Neural progenitor cell (in vitro differentiated cells): ENCODE measurements around the gene TBC1D1. TPM values are rescaled to one million over a fixed set of nuclear protein-coding genes. Genes with fewer than 3 reads are reported as not detected.

Experiments used
- DNase-seq: peaks from one replicate; pipeline ENCODE4 v3.0.0-alpha.2; 2016; ENCODE audit warnings: low spot score
- H2AFZ ChIP-seq: fragments of 200-600 bp; sonication (generic); replicated peaks from 2 replicates; pipeline ENCODE4 v1.6.1; 2016; ENCODE audit warnings: antibody characterized with exemption
- H3F3A ChIP-seq: fragments of 200-600 bp; sonication (generic); 2 replicates; pipeline ENCODE4 v1.6.1; 2016; ENCODE audit warnings: antibody characterized with exemption, low read depth
- H3K27ac ChIP-seq: fragments of 200-600 bp; sonication (generic); 2 replicates; pipeline ENCODE4 v1.5.1; 2016; ENCODE audit warnings: mild to moderate bottlenecking
- H3K27me3 ChIP-seq: fragments of 200-600 bp; sonication (generic); 2 replicates; pipeline ENCODE4 v1.6.1; 2016; ENCODE audit warnings: mild to moderate bottlenecking, moderate library complexity
- H3K36me3 ChIP-seq: fragments of 200-600 bp; sonication (generic); 2 replicates; pipeline ENCODE4 v1.5.1; 2016
- H3K4me1 ChIP-seq: fragments of 200-600 bp; sonication (generic); 2 replicates; pipeline ENCODE4 v1.6.1; 2016; ENCODE audit warnings: mixed run types
- H3K4me2 ChIP-seq: fragments of 200-600 bp; sonication (generic); 2 replicates; pipeline ENCODE4 v1.6.1; 2016
- H3K4me3 ChIP-seq: fragments of 200-600 bp; sonication (generic); 2 replicates; pipeline ENCODE4 v1.5.1; 2016
- H3K79me2 ChIP-seq: fragments of 200-600 bp; sonication (generic); 2 replicates; pipeline ENCODE4 v1.6.1; 2016; ENCODE audit warnings: low read depth
- H3K9ac ChIP-seq: fragments of 200-600 bp; sonication (generic); 2 replicates; pipeline ENCODE4 v1.6.1; 2016
- H3K9me3 ChIP-seq: fragments of 200-600 bp; sonication (generic); 2 replicates; pipeline ENCODE4 v1.5.1; 2016; ENCODE audit warnings: low read depth
- H4K20me1 ChIP-seq: fragments of 200-600 bp; sonication (generic); 2 replicates; pipeline ENCODE4 v1.6.1; 2016; ENCODE audit warnings: low read depth
- H3K27ac Mint-ChIP-seq: 3 replicates; pipeline ENCODE4 v1.8.0; 2021; ENCODE audit warnings: mixed read lengths
- H3K27me3 Mint-ChIP-seq: 2 replicates; pipeline ENCODE4 v1.8.0; 2022; ENCODE audit warnings: low read depth, mild to moderate bottlenecking, inconsistent platforms, moderate library complexity, mixed read lengths; ENCODE audit not compliant: insufficient read depth
- H3K36me3 Mint-ChIP-seq: 3 replicates; pipeline ENCODE4 v1.8.0; 2021; ENCODE audit warnings: mixed read lengths
- H3K4me1 Mint-ChIP-seq: 3 replicates; pipeline ENCODE4 v1.8.0; 2021; ENCODE audit warnings: mixed read lengths
- H3K4me3 Mint-ChIP-seq: 3 replicates; pipeline ENCODE4 v1.8.0; 2021; ENCODE audit warnings: mild to moderate bottlenecking, moderate library complexity, mixed read lengths
- H3K9me3 Mint-ChIP-seq: 3 replicates; pipeline ENCODE4 v1.8.0; 2020; ENCODE audit warnings: mixed read lengths
- EZH2 ChIP-seq: fragments of 200-600 bp; sonication (generic); IDR thresholded peaks from 2 replicates; pipeline ENCODE4 v1.6.1; 2017; ENCODE audit warnings: antibody characterized with exemption, mild to moderate bottlenecking, moderate library complexity
- EZH2phosphoT487 ChIP-seq: fragments of 200-600 bp; sonication (generic); IDR thresholded peaks from 2 replicates; pipeline ENCODE4 v1.6.1; 2017; ENCODE audit warnings: antibody characterized with exemption
- total RNA-seq: library from RNA; depleted of rRNA; stranded (reverse); fragments of >200 nt; gene quantifications from 2 replicates; pipeline ENCODE4 v1.2.3, GENCODE V29; 2015; ENCODE audit warnings: low replicate concordance
- TF ChIP-seq, protein P1 (sequence below): fragments of 200-600 bp; sonication (generic); IDR thresholded peaks from 2 replicates; pipeline ENCODE4 v1.5.1; 2017; ENCODE audit warnings: antibody characterized with exemption, mild to moderate bottlenecking

The TBC1D1 gene
- total RNA-seq, 1 donor from 2014 or later = 208 TPM

DNA sequence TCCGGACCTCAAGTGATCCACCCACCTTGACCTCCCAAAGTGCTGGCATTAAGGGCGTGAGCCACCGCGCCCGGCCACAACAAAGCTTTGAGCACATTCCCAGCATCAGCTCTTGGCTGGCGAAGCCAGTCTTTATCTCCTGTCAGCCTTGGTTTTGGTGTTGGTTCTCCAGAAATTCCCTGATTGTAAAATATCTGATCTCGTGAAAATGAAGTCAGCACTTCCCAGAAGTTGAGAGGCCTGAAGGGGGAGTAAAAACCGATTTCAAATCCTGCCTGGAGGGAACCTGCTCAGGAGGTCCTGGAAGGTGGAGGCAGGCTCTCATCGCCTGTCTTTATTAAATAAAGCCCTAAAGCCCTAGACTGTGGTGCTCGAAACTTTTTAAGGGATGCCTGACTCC is 102.9 kb downstream of the TBC1D1 start:
- Mint-ChIP-seq H3K4me3 (no peak overlapping the region), H3K27ac (no peak overlapping the region), H3K4me1 (peaks cover 24% of the 10 kb centered on the region), H3K27me3 (peaks cover 2% of the 10 kb centered on the region), H3K9me3 (no peaks in the 10 kb centered on the region), H3K36me3 (no peaks in the 10 kb centered on the region)
- H3K9me3 ChIP-seq = no peaks in the 10 kb centered on the region
- H3K79me2 ChIP-seq = peaks cover 66% of the 10 kb centered on the region
- H3K27me3 ChIP-seq = no peaks in the 10 kb centered on the region
- H2AFZ ChIP-seq = no peak overlapping the region
- peaks cover 16% of the 10 kb centered on the region for H3F3A ChIP-seq
- DNase-seq = no peak
- no peak overlapping the region for H3K27ac ChIP-seq
- no peaks in the 10 kb centered on the region for H3K36me3 ChIP-seq
- no peak overlapping the region for H3K4me2 ChIP-seq
- TF ChIP-seq EZH2phosphoT487 (no peak), EZH2 (no peak)
- TF ChIP-seq, protein P1, sequence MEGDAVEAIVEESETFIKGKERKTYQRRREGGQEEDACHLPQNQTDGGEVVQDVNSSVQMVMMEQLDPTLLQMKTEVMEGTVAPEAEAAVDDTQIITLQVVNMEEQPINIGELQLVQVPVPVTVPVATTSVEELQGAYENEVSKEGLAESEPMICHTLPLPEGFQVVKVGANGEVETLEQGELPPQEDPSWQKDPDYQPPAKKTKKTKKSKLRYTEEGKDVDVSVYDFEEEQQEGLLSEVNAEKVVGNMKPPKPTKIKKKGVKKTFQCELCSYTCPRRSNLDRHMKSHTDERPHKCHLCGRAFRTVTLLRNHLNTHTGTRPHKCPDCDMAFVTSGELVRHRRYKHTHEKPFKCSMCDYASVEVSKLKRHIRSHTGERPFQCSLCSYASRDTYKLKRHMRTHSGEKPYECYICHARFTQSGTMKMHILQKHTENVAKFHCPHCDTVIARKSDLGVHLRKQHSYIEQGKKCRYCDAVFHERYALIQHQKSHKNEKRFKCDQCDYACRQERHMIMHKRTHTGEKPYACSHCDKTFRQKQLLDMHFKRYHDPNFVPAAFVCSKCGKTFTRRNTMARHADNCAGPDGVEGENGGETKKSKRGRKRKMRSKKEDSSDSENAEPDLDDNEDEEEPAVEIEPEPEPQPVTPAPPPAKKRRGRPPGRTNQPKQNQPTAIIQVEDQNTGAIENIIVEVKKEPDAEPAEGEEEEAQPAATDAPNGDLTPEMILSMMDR = no peak
- no peak overlapping the region for H3K4me3 ChIP-seq
- H4K20me1 ChIP-seq = peaks cover 80% of the 10 kb centered on the region
- no peak overlapping the region for H3K9ac ChIP-seq
- H3K4me1 ChIP-seq = peaks cover 39% of the 10 kb centered on the region

DNA sequence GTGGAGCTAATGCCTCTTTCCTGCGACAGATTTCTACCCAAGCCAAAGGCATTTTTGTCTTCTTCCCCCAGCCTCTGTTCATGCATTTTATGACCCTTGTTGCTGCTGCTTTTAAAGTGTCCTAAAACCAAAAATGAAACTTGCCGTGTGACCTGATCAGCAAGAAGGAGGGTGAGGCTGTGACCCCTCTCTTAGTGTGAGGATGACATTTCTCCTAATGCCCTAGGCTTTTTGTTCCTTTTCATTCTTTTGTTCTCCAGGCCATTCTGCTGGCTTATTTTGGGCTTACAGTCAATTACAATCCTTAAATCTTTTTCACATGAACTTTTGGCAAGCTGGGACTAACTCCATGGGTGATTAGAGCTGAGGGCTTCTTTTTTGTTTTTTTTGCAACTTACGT is 103.7 kb downstream of the TBC1D1 start:
- peak overlapping the region; percentile 59 for H3K27ac Mint-ChIP-seq
- H3K4me2 ChIP-seq = peak overlapping the region; percentile 47
- H3K4me1 Mint-ChIP-seq = peaks cover 17% of the 10 kb centered on the region

DNA sequence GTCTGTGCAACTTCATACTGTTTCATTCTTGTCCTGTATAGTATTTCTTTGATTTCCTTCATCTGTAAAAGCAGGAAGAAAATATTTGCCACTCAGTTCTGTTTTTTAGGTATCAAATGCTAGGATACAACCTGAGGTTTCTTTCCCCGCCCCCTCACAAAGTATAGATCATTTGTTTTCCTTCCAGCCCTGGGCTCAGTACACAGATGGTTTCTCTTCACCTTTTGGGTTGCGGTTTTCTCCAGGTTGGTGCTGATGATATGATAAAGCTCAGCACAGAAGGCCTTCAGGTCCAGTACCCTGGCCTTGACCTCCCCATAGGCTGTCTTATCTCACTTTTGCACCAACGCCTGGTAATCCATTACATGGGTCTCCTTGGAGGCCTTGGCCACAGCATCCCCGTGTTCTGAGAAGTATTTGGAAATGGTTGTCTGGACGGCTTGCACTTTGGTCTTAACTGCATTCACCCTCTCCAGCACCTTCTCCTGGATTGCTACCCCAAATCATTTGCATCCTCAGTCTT is 104.5 kb downstream of the TBC1D1 start:
- no peak overlapping the region for H3K9ac ChIP-seq
- TF ChIP-seq, protein P1 = no peak
- TF ChIP-seq EZH2 = no peak
- no peak for TF ChIP-seq EZH2phosphoT487
- DNase-seq = no peak
- peaks cover 2% of the 10 kb centered on the region for H3K27me3 Mint-ChIP-seq
- H4K20me1 ChIP-seq = peaks cover 66% of the 10 kb centered on the region
- no peak overlapping the region for H3K4me3 Mint-ChIP-seq
- no peak overlapping the region for H2AFZ ChIP-seq
- no peak overlapping the region for H3K4me3 ChIP-seq
- peaks cover 39% of the 10 kb centered on the region for H3K4me1 ChIP-seq
- peaks cover 16% of the 10 kb centered on the region for H3F3A ChIP-seq
- no peaks in the 10 kb centered on the region for H3K9me3 ChIP-seq
- H3K36me3 Mint-ChIP-seq = no peaks in the 10 kb centered on the region
- no peaks in the 10 kb centered on the region for H3K27me3 ChIP-seq
- H3K36me3 ChIP-seq = no peaks in the 10 kb centered on the region
- peak overlapping the region; percentile 47 for H3K4me2 ChIP-seq
- H3K4me1 Mint-ChIP-seq = peaks cover 17% of the 10 kb centered on the region
- H3K27ac Mint-ChIP-seq = no peak overlapping the region
- H3K27ac ChIP-seq = no peak overlapping the region
- no peaks in the 10 kb centered on the region for H3K9me3 Mint-ChIP-seq
- peaks cover 68% of the 10 kb centered on the region for H3K79me2 ChIP-seq

More for the DNA sequence above, 103.7 kb downstream of the TBC1D1 start:
- no peaks in the 10 kb centered on the region for H3K9me3 ChIP-seq
- no peak overlapping the region for H3K4me3 ChIP-seq
- H3F3A ChIP-seq = peaks cover 16% of the 10 kb centered on the region
- no peaks in the 10 kb centered on the region for H3K9me3 Mint-ChIP-seq
- no peaks in the 10 kb centered on the region for H3K36me3 ChIP-seq
- peaks cover 66% of the 10 kb centered on the region for H3K79me2 ChIP-seq
- TF ChIP-seq, protein P1 = no peak
- no peak for TF ChIP-seq EZH2
- H4K20me1 ChIP-seq = peaks cover 72% of the 10 kb centered on the region
- peak overlapping the region; percentile 22 for H3K27ac ChIP-seq
- no peaks in the 10 kb centered on the region for H3K36me3 Mint-ChIP-seq
- peak overlapping the region; percentile 38 for H3K4me3 Mint-ChIP-seq
- H3K27me3 Mint-ChIP-seq = peaks cover 2% of the 10 kb centered on the region
- peak; percentile 56 for DNase-seq
- H3K4me1 ChIP-seq = peaks cover 39% of the 10 kb centered on the region
- H3K27me3 ChIP-seq = no peaks in the 10 kb centered on the region
- no peak overlapping the region for H2AFZ ChIP-seq
- no peak overlapping the region for H3K9ac ChIP-seq
